Peyer's patch (tissue), 4 donors: Measurements from ENCODE around the gene PPP2R5D.

ENCODE experiments used
- CTCF ChIP-seq, 6 experiments: fragments of 450-650 bp in 4 of 6; fragments of 200-600 bp in 2 of 6; sonication (generic) in 1 of 6; IDR thresholded peaks; one replicate each; pipeline ENCODE4 v1.5.1; 2017 to 2019; ENCODE audit warnings: antibody characterized with exemption in 6 of 6, mild to moderate bottlenecking in 3 of 6, moderate library complexity in 1 of 6
- POLR2A ChIP-seq, 2 donors: fragments of 450-650 bp; IDR thresholded peaks; one replicate each; pipeline ENCODE4 v1.5.1; 2017; ENCODE audit warnings: antibody characterized with exemption in 2 of 2, mild to moderate bottlenecking in 2 of 2, moderate library complexity in 2 of 2

GRCh38 chr6:43029120-43029519 lies 44.8 kb downstream of the PPP2R5D start:
- TF ChIP-seq POLR2A (IDR thresholded peaks at IDR 0.05) (no peak), CTCF (IDR thresholded peaks at IDR 0.05) (no peak)
